ENCODE results near the gene GBX1. TPM values are rescaled to one million over a fixed set of nuclear protein-coding genes. Genes with fewer than 3 reads are reported as not detected.

The GBX1 gene
- total RNA-seq, 6 experiments from 2014 or later, result not detected

- ATAC-seq (no peak), DNase-seq (no peak)
- intact Hi-C loops (cut with DNase I), result no loop called here
- no peaks in the 10 kb centered on the region for H3K27me3 ChIP-seq
- no peak overlapping the region for H3K27ac ChIP-seq
- TF ChIP-seq CTCF (IDR thresholded peaks at IDR 0.05), result no peak
- TF ChIP-seq POLR2A (IDR thresholded peaks at IDR 0.05), result no peak
- H3K9me3 ChIP-seq, result no peaks in the 10 kb centered on the region
- no peaks in the 10 kb centered on the region for H3K4me1 ChIP-seq
- H3K36me3 ChIP-seq, result peaks cover 0 to 31% (median 11%) of the 10 kb centered on the region in 4 donors
- no peak overlapping the region for H3K4me3 ChIP-seq
- WGBS (ENCODE audit: insufficient coverage, low coverage, low lambda C conversion rate, missing lambda C conversion rate), result 78% methylated on average over 3 of the region's 3 CpGs
These were observed 43.8 kb upstream of the GBX1 start for GRCh38 chr7:151211155-151211772.

- ATAC-seq (no peak), DNase-seq (no peak)
- no peaks in the 10 kb centered on the region for H3K27me3 ChIP-seq
- no peaks in the 10 kb centered on the region for H3K9me3 ChIP-seq
- 81% methylated on average over 16 of the region's 17 CpGs for WGBS (ENCODE audit: insufficient coverage, low coverage, low lambda C conversion rate, missing lambda C conversion rate)
- intact Hi-C loops (cut with DNase I), result no loop called here
- H3K4me1 ChIP-seq, result no peaks in the 10 kb centered on the region
- no peak within 1 kb of the TSS for H3K27ac ChIP-seq
- TF ChIP-seq CTCF (IDR thresholded peaks at IDR 0.05) (no peak), POLR2A (IDR thresholded peaks at IDR 0.05) (no peak)
- no peak within 1 kb of the TSS for H3K4me3 ChIP-seq
- H3K36me3 ChIP-seq, result peaks cover 0 to 21% (median 8%) of the 10 kb centered on the region in 4 donors
These were observed 42.8 kb upstream of the GBX1 start, which contains the start of gene H2BK1 for GRCh38 chr7:151210087-151210854. H2BK1 (minus strand) TSS chr7:151210488; CDS start chr7:151210318, 170 bp downstream.

GRCh38 chr7:151209588-151209987, 42.1 kb upstream of the GBX1 start:
- no peak for DNase-seq
- no CpG with 5 or more reads among the region's 6 CpGs for WGBS (ENCODE audit: insufficient coverage, low coverage, low lambda C conversion rate, missing lambda C conversion rate)
- peaks cover 0 to 14% (median 3%) of the 10 kb centered on the region in 4 donors for H3K36me3 ChIP-seq

GRCh38 chr7:151208253-151208862, 40.9 kb upstream of the GBX1 start:
- Histone ChIP-seq H3K4me1 (no peaks in the 10 kb centered on the region), H3K27ac (no peak overlapping the region), H3K4me3 (no peak overlapping the region), H3K36me3 (peaks cover 0 to 5% (median 0%) of the 10 kb centered on the region in 4 donors), H3K9me3 (no peaks in the 10 kb centered on the region), H3K27me3 (no peaks in the 10 kb centered on the region)
- intact Hi-C loops (cut with DNase I), result no loop called here
- ATAC-seq (no peak), DNase-seq (no peak)
- TF ChIP-seq CTCF (IDR thresholded peaks at IDR 0.05) (no peak), POLR2A (IDR thresholded peaks at IDR 0.05) (no peak)
- WGBS (ENCODE audit: insufficient coverage, low coverage, low lambda C conversion rate, missing lambda C conversion rate), result 67% methylated on average over 9 of the region's 9 CpGs

More at GRCh38 chr7:151209588-151209987, 42.1 kb upstream of the GBX1 start:
- H3K27me3 ChIP-seq, result no peaks in the 10 kb centered on the region
- intact Hi-C loops (cut with DNase I), result no loop called here
- TF ChIP-seq POLR2A (IDR thresholded peaks at IDR 0.05) (no peak), CTCF (IDR thresholded peaks at IDR 0.05) (no peak)
- no peak for ATAC-seq
- H3K4me3 ChIP-seq, result no peak overlapping the region
- H3K9me3 ChIP-seq, result no peaks in the 10 kb centered on the region
- no peaks in the 10 kb centered on the region for H3K4me1 ChIP-seq
- no peak overlapping the region for H3K27ac ChIP-seq

Measured in right lobe of liver (tissue), 6 donors.